ENCODE results near the gene FBXW5. TPM values are rescaled to one million over a fixed set of nuclear protein-coding genes. Genes with fewer than 3 reads are reported as not detected.

FBXW5 gene
- total and polyA plus RNA-seq, 9 of the 15 experiments (the other 6 are each of a cell fraction or from before 2014, with no cell fraction given): 0.21 to 128 (median 37.0) TPM

DNA sequence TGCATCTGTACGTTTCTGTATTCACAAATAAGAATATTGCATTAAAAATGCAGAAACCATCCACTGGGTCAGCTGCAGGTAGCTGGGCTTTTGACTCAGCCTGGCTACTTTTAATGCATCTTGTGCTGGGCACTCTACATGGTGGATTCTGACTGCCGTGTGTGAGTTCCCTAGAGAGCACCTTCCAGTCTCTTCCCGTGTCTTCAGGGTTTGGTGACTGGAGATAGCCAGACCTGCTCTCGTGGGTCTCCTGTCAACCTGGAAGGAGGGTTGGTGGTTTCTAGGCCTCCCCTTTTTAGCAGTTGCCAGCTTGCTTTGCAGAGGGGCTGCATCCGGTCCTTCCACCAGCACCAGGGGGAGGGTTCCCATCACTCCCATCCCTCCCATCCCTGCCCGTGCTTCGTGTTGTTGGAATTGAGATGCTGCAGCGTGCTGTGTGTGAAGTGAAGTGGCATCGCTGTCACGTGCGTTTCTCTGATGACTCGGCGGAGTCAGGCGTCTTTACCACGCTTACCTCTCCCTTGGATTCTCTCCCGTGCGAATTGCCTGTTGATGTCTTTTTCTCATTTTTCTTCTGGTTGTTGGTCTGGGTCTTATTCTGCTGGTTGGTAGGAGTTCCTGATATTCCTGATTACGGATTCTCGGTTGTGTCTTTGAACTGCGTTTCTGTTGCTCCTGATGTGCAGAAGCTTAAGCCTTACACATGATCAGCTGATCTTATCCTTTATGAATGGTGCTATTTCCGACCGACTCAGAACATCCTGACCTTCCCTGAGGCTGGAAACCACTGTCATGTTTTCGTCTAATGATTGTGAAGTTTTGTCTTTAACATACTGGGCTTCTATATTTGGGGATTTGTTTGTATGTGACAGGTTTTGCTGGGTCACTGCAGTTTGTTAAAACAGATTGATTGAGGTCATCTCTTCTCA lies 16.9 kb downstream of the FBXW5 start:
- Histone ChIP-seq H3K4me2 (ENCODE audit: insufficient read depth, low read length) (no peak overlapping the region), H4K20me1 (replicated peaks; ENCODE audit: control insufficient read depth, insufficient read depth, low read length) (peaks cover 4% of the 10 kb centered on the region; the same call in 1 of the 2 replicates), H3K4me1 (replicated peaks in 1 of 2; ENCODE audit: control insufficient read depth in 2 of 2, insufficient read depth in 2 of 2, low read length in 2 of 2) (peaks cover 10 to 31% of the 10 kb centered on the region in 2 experiments; a peak in 4 of 5 replicates), H3K36me3 (ENCODE audit: control insufficient read depth, insufficient read depth, low read length) (peaks cover 68% of the 10 kb centered on the region; the same call in 2 of the 3 replicates), H3K27me3 (ENCODE audit: control insufficient read depth in 2 of 2, insufficient read depth in 2 of 2, low read length in 2 of 2) (no peaks in the 10 kb centered on the region), H3K27ac (ENCODE audit: extremely low read depth, low read depth, low read length) (peak overlapping the region; percentile 32; the same call in 1 of the 3 replicates), H3K9me3 (replicated peaks; ENCODE audit: control insufficient read depth, insufficient read depth, low read depth, low read length) (no peaks in the 10 kb centered on the region), H2AFZ (ENCODE audit: low read depth, low read length) (no peak overlapping the region), H3K9me1 (ENCODE audit: control insufficient read depth, insufficient read depth, low read length) (no peaks in the 10 kb centered on the region), H3K9ac (ENCODE audit: insufficient read depth in 1 of 2, low read depth in 2 of 2, low read length in 2 of 2) (peak overlapping the region in 1 of 2 experiments; percentile 37; a peak in 1 of 4 replicates), H3K4me3 (no peak overlapping the region), H3K79me2 (ENCODE audit: control insufficient read depth, insufficient read depth, low read length) (no peaks in the 10 kb centered on the region)
- BruUV-seq (replicated peaks): TSS peak; percentile 33
- in situ Hi-C loops (cut with MboI) (no loop called here), intact Hi-C loops (cut with micrococcal nuclease) (no loop called here)
- DNase-seq (ENCODE audit: extremely low read depth in 1 of 4, low spot score in 3 of 4) (no peak), ATAC-seq (peak; percentile 24), FAIRE-seq (peak; percentile 54)
- 43% methylated on average over 21 of the region's 23 CpGs for WGBS (ENCODE audit: insufficient coverage, low coverage, missing lambda C conversion rate)
- POLR2A ChIA-PET: interaction anchor here (0.6 to 3.2 kb wide), 3 partner anchors 9 to 98 kb away, joined by 3 to 19 read pairs (median 4); no protein-coding TSS in a partner anchor
- CTCF ChIA-PET (ENCODE audit: low intra/inter-chr PET ratio): no interaction called here
- TF ChIP-seq FOSL1 (tag; conservative IDR thresholded peaks at IDR 0.05): peak; percentile 78
- no peak for TF ChIP-seq ZNF780A (CRISPR knock-in tag; IDR thresholded peaks at IDR 0.05)
- 0 out of 2 replicates have a peak, but pooled peaks have one; percentile 18 for TF ChIP-seq ELF4 (CRISPR knock-in tag; IDR thresholded peaks at IDR 0.05)
- TF ChIP-seq, protein P1, sequence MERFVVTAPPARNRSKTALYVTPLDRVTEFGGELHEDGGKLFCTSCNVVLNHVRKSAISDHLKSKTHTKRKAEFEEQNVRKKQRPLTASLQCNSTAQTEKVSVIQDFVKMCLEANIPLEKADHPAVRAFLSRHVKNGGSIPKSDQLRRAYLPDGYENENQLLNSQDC (CRISPR knock-in tag; IDR thresholded peaks at IDR 0.05): no peak
- TF ChIP-seq NR2F6 (CRISPR knock-in tag; IDR thresholded peaks at IDR 0.05): no peak
- no peak for TF ChIP-seq ZNF354B (CRISPR knock-in tag; IDR thresholded peaks at IDR 0.05)
- no peak for TF ChIP-seq NELFE (IDR thresholded peaks at IDR 0.05; ENCODE audit: insufficient read depth, insufficient read length)
- TF ChIP-seq MIER1 (IDR thresholded peaks at IDR 0.05; ENCODE audit: low read depth): peak; percentile 89
- TF ChIP-seq, protein P2, sequence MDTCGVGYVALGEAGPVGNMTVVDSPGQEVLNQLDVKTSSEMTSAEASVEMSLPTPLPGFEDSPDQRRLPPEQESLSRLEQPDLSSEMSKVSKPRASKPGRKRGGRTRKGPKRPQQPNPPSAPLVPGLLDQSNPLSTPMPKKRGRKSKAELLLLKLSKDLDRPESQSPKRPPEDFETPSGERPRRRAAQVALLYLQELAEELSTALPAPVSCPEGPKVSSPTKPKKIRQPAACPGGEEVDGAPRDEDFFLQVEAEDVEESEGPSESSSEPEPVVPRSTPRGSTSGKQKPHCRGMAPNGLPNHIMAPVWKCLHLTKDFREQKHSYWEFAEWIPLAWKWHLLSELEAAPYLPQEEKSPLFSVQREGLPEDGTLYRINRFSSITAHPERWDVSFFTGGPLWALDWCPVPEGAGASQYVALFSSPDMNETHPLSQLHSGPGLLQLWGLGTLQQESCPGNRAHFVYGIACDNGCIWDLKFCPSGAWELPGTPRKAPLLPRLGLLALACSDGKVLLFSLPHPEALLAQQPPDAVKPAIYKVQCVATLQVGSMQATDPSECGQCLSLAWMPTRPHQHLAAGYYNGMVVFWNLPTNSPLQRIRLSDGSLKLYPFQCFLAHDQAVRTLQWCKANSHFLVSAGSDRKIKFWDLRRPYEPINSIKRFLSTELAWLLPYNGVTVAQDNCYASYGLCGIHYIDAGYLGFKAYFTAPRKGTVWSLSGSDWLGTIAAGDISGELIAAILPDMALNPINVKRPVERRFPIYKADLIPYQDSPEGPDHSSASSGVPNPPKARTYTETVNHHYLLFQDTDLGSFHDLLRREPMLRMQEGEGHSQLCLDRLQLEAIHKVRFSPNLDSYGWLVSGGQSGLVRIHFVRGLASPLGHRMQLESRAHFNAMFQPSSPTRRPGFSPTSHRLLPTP (IDR thresholded peaks at IDR 0.05; ENCODE audit: borderline replicate concordance, extremely low read depth, insufficient read length): no peak
- TF ChIP-seq, protein P3, sequence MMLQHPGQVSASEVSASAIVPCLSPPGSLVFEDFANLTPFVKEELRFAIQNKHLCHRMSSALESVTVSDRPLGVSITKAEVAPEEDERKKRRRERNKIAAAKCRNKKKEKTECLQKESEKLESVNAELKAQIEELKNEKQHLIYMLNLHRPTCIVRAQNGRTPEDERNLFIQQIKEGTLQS (IDR thresholded peaks at IDR 0.05): peak; percentile 25; the same call in 1 of the 2 replicates
- TF ChIP-seq, protein P3 (CRISPR knock-in tag; conservative IDR thresholded peaks at IDR 0.05): no peak
- TF ChIP-seq YY1 (IDR thresholded peaks at IDR 0.05; ENCODE audit: borderline replicate concordance in 1 of 3, control insufficient read depth in 1 of 3, extremely low read depth in 1 of 3, insufficient read depth in 3 of 3, insufficient read length in 1 of 3, insufficient replicate concordance in 2 of 3, low read depth in 1 of 3, low read length in 2 of 3): no peak
- TF ChIP-seq BHLHE40 (IDR thresholded peaks at IDR 0.05; ENCODE audit: low read length): peak; percentile 82
- TF ChIP-seq FOXJ2 (tag; IDR thresholded peaks at IDR 0.05): 0 out of 2 replicates have a peak, but pooled peaks have one; percentile 39
- peak; percentile 65 for TF ChIP-seq MAFG (tag; conservative IDR thresholded peaks at IDR 0.05)
- no peak for TF ChIP-seq ZNF408 (CRISPR knock-in tag; IDR thresholded peaks at IDR 0.05; ENCODE audit: low read depth)
- no peak for TF ChIP-seq KAT8 (IDR thresholded peaks at IDR 0.05; ENCODE audit: low read depth)

All from K562 (cell line).